DOHH2 (cell line): ENCODE data around the gene VGLL4.

Experiments used
- H3F3A ChIP-seq: fragments of 200-600 bp; sonication (generic), shearing (Covaris generic); 2 replicates; pipeline ENCODE4 v1.6.0; 2016; ENCODE audit warnings: antibody characterized with exemption, mild to moderate bottlenecking; ENCODE audit not compliant: control insufficient read depth, insufficient read depth
- H3K27ac ChIP-seq: fragments of 200-600 bp; sonication (generic); 2 replicates; pipeline ENCODE4 v1.5.1; 2014; ENCODE audit warnings: low read depth, mild to moderate bottlenecking, low read length, moderate library complexity
- H3K27me3 ChIP-seq: fragments of 200-600 bp; sonication (generic); 2 replicates; pipeline ENCODE4 v1.6.1; 2014; ENCODE audit warnings: mild to moderate bottlenecking, low read length, mixed read lengths; ENCODE audit not compliant: control insufficient read depth
- H3K36me3 ChIP-seq: fragments of 200-600 bp; sonication (generic); 2 replicates; pipeline ENCODE4 v1.6.1; 2014; ENCODE audit warnings: mild to moderate bottlenecking, low read length, moderate library complexity, mixed read lengths; ENCODE audit not compliant: control insufficient read depth
- H3K4me1 ChIP-seq: fragments of 200-600 bp; sonication (generic); 2 replicates; pipeline ENCODE4 v1.6.1; 2014; ENCODE audit warnings: mild to moderate bottlenecking, low read length, mixed read lengths; ENCODE audit not compliant: control insufficient read depth
- H3K4me2 ChIP-seq: fragments of 200-600 bp; sonication (generic); 2 replicates; pipeline ENCODE4 v1.6.0; 2014; ENCODE audit warnings: mild to moderate bottlenecking, low read length, moderate library complexity
- H3K4me3 ChIP-seq: fragments of 200-600 bp; sonication (generic); 2 replicates; pipeline ENCODE4 v1.5.1; 2014; ENCODE audit warnings: mild to moderate bottlenecking, low read length, mixed read lengths
- H3K79me2 ChIP-seq: fragments of 200-600 bp; sonication (generic); 2 replicates; pipeline ENCODE4 v1.6.1; 2014; ENCODE audit warnings: mild to moderate bottlenecking, low read length, mixed read lengths; ENCODE audit not compliant: control insufficient read depth
- H3K9me2 ChIP-seq: fragments of 200-600 bp; sonication (generic); replicated peaks from 2 replicates; pipeline ENCODE4 v1.6.1; 2014; ENCODE audit warnings: mild to moderate bottlenecking, low read length, mixed read lengths; ENCODE audit not compliant: control insufficient read depth
- H3K9me3 ChIP-seq: fragments of 200-600 bp; sonication (generic); 2 replicates; pipeline ENCODE4 v1.6.1; 2014; ENCODE audit warnings: antibody characterized with exemption, low read length, mixed read lengths; ENCODE audit not compliant: control insufficient read depth, insufficient read depth
- H4K20me1 ChIP-seq: fragments of 200-600 bp; sonication (generic); 2 replicates; pipeline ENCODE4 v1.6.0; 2014; ENCODE audit warnings: low read depth, mild to moderate bottlenecking, antibody characterized with exemption, low read length, moderate library complexity; ENCODE audit not compliant: control insufficient read depth, insufficient read depth
- EZH2phosphoT487 ChIP-seq: fragments of 200-600 bp; sonication (generic); IDR thresholded peaks from 2 replicates; pipeline ENCODE4 v1.6.1; 2017; ENCODE audit warnings: borderline replicate concordance, mild to moderate bottlenecking, antibody characterized with exemption, low read length, moderate library complexity, mixed read lengths
- TF ChIP-seq, protein P1 (sequence below): fragments of 200-600 bp; sonication (generic); IDR thresholded peaks from one replicate; pipeline ENCODE4 v1.5.1; 2014; ENCODE audit warnings: antibody characterized with exemption, mild to moderate bottlenecking, low read depth, low read length; ENCODE audit not compliant: poor library complexity, severe bottlenecking

The VGLL4 gene

DNA sequence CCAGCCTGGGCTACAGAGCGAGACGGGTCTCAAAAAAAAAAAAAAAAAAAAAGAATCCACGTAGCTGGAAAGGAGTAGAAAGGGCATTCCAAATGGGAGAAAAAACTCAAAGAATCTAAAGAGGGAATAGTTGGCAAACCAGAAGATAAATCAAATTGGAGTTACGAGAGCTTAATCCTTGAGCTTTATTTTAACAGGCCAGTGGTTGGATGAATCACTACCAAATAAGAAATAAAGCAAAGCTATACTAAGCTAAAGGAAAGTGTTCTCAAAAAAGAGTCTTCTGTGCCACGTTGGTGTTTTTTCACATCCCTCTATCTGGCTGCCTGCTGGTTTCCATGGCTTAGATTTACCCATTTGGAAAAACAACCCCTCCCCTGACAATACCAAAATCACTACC, 14.0 kb downstream of the VGLL4 start:
- Histone ChIP-seq H3K27me3 (no peaks in the 10 kb centered on the region), H3K4me3 (no peak overlapping the region), H3K9me3 (no peaks in the 10 kb centered on the region), H3K27ac (no peak overlapping the region), H3K79me2 (peaks cover 100% of the 10 kb centered on the region), H3F3A (no peaks in the 10 kb centered on the region), H3K36me3 (peaks cover 37% of the 10 kb centered on the region), H3K4me2 (no peak overlapping the region), H4K20me1 (peaks cover 41% of the 10 kb centered on the region), H3K9me2 (no peaks in the 10 kb centered on the region), H3K4me1 (peaks cover 50% of the 10 kb centered on the region)
- no peak for TF ChIP-seq EZH2phosphoT487
- TF ChIP-seq, protein P1, sequence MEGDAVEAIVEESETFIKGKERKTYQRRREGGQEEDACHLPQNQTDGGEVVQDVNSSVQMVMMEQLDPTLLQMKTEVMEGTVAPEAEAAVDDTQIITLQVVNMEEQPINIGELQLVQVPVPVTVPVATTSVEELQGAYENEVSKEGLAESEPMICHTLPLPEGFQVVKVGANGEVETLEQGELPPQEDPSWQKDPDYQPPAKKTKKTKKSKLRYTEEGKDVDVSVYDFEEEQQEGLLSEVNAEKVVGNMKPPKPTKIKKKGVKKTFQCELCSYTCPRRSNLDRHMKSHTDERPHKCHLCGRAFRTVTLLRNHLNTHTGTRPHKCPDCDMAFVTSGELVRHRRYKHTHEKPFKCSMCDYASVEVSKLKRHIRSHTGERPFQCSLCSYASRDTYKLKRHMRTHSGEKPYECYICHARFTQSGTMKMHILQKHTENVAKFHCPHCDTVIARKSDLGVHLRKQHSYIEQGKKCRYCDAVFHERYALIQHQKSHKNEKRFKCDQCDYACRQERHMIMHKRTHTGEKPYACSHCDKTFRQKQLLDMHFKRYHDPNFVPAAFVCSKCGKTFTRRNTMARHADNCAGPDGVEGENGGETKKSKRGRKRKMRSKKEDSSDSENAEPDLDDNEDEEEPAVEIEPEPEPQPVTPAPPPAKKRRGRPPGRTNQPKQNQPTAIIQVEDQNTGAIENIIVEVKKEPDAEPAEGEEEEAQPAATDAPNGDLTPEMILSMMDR: no peak

GRCh38 chr3:11627612-11628011, 16.1 kb downstream of the VGLL4 start:
- no peak for TF ChIP-seq EZH2phosphoT487
- TF ChIP-seq, protein P1: no peak
- peaks cover 56% of the 10 kb centered on the region for H3K4me1 ChIP-seq
- H4K20me1 ChIP-seq: peaks cover 47% of the 10 kb centered on the region

DNA sequence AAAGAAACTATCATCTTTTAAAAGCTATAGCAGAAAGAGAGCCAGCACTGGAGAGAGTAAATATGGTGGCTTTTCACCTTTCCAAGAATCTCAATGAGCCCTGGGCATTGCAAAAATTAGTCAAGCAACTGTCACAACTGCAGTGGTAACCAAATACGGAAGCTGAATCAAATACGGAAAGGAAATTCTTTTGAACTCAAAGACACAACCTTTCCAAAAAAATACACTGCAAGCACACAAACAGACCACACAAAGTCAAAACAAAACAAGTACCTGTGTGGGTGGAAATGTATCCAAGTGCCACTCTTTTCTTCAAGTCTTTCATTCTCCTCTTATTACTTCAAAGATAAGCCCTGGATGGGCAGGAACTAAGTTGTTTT, 17.6 kb downstream of the VGLL4 start:
- Histone ChIP-seq H3K4me2 (no peak overlapping the region), H3K27ac (no peak overlapping the region), H3K36me3 (peaks cover 31% of the 10 kb centered on the region), H3K79me2 (peaks cover 100% of the 10 kb centered on the region), H3K9me3 (no peaks in the 10 kb centered on the region), H3K27me3 (no peaks in the 10 kb centered on the region), H3F3A (no peaks in the 10 kb centered on the region), H3K9me2 (no peaks in the 10 kb centered on the region), H3K4me1 (peaks cover 55% of the 10 kb centered on the region), H4K20me1 (peaks cover 50% of the 10 kb centered on the region), H3K4me3 (no peak overlapping the region)
- TF ChIP-seq EZH2phosphoT487: no peak
- TF ChIP-seq, protein P1: no peak

More at GRCh38 chr3:11627612-11628011, 16.1 kb downstream of the VGLL4 start:
- Histone ChIP-seq H3K79me2 (peaks cover 100% of the 10 kb centered on the region), H3K9me3 (no peaks in the 10 kb centered on the region), H3K27ac (no peak overlapping the region), H3K9me2 (no peaks in the 10 kb centered on the region), H3F3A (no peaks in the 10 kb centered on the region), H3K27me3 (no peaks in the 10 kb centered on the region), H3K4me3 (no peak overlapping the region), H3K36me3 (peaks cover 34% of the 10 kb centered on the region), H3K4me2 (no peak overlapping the region)
